Embryonic facial prominence (tissue), 1 donor: ENCODE measurements around the gene ANKS1A.

ENCODE experiments used
- DNase-seq: peaks from one replicate; pipeline ENCODE4 v3.0.0-alpha.2; 2016; ENCODE audit errors: extremely low spot score

ANKS1A gene

GRCh38 chr6:35052694-35053565 lies 163.9 kb downstream of the ANKS1A start:
- no peak for DNase-seq

DNA sequence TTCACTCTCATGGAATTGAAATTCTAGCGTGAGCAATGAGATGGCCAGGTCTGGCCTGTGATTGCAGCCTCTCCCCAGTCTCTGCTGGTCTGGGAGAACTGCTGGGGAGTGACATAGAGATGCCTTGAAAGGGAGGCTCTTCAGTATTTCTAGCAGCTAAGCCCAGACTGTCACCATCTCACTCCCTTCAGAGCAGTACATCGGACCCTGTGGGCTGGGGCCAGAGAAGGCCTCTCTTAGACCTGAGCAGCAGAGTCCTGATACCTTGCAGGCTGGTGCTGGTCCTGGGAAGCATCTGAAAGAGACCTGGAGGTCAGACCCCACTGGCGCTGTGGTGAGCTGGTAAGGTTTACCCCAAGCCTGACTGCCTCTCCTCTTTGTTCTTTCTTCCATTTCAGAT lies 164.6 kb downstream of the ANKS1A start:
- no peak for DNase-seq

- no peak for DNase-seq
Measured at GRCh38 chr6:35054106-35054742, 165.2 kb downstream of the ANKS1A start.

DNA sequence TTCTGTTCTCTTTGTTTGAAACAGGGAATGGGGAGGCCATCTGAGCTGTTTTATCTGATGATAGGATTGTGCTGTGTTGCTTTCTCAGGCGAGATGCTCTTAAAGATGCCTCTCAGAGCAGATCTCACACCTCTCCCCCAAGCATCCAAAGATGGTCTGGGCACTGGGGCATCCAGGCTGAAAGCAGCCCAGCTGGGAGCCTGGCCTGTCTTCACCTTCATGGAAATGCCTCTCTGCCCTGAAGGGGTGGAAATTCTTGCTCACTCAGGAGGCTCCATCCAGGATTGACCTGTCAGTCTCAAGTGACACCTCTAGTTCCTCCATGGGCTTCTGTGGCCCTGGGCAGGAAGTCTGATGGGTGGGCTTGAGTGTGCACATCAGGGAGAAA lies 165.7 kb downstream of the ANKS1A start:
- no peak for DNase-seq

DNA sequence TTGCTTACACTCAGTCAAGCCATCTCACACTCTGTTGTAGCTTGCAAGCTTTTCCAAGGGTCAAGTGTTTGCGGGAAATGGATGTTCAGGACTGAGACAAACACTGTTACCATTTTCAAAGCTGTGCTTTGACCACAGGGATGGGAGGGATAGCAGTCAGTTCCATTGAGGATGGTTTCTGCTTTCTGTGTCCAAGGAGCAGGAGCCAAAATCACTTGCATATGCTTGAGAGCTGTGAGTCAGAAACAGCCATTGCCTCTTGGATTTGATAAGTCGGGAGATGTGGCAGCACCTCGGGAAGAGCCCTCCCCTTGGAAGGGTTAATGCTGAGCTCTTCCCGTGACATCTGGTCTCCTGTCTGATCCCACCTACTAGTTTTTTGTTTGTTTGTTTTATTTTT lies 166.8 kb downstream of the ANKS1A start:
- no peak for DNase-seq

DNA sequence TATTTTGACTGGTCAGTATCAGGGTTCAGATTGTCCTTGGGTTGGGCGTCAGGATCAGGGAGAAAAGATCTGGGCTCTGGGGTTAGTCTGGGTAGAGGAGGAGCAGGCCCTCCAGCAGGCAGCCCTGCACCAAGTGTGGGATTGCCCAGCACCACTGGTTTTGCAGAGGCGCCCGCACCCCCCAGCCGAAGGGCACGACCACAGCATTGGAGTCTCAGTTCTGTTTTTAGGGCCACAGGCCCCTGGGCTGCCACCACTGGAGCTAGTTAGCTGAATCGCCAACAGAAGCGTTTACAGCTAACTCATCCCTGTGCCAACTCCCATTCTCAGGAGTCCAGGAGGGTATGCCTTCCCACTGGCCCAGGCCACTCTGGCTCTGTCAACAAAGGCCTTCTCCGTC lies 167.9 kb downstream of the ANKS1A start:
- DNase-seq: no peak

GRCh38 chr6:35057449-35058357 lies 168.6 kb downstream of the ANKS1A start:
- DNase-seq: no peak

- DNase-seq: no peak
Measured at GRCh38 chr6:35058358-35058675, 169.3 kb downstream of the ANKS1A start.

DNA sequence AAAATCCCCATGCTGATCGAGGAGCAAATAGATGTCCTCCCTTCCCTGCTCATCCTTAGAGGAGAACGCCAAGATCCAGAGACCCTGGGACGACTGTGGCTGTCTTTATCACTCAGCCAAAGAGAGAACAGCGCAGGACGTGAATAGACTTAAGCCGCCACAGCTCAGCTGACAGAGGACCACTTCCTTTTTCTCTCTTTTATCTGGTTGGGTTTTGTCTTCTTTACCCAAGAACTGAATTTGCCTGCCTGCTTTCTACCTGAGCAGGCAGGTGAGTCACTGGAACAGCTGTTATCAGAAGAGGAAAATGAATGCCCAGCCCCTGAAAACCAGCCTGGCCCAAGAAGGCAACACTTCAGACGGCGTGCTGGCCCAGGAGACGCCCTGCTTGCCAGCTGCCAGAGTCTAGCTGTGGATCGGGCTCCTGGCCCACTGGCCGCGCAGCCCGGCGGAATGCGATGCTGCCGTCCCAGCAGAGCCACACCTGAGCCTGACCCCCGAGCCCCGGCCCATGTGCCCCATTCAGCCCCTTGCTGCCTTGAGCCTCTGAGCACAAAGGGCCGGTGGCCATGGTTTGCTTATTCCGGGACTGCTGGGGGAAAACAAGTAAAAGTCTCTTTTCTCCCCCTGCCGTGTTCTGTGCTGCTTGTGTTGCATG lies 169.9 kb downstream of the ANKS1A start:
- DNase-seq: no peak

GRCh38 chr6:35059596-35060345 lies 170.7 kb downstream of the ANKS1A start:
- DNase-seq: no peak

GRCh38 chr6:35061102-35061615 lies 172.1 kb downstream of the ANKS1A start:
- no peak for DNase-seq

- no peak for DNase-seq
Measured at GRCh38 chr6:35061651-35062410, 172.8 kb downstream of the ANKS1A start.

GRCh38 chr6:35062676-35063574 lies 173.9 kb downstream of the ANKS1A start:
- no peak for DNase-seq

- DNase-seq: no peak
Measured at GRCh38 chr6:35063701-35064280, 174.7 kb downstream of the ANKS1A start.

DNA sequence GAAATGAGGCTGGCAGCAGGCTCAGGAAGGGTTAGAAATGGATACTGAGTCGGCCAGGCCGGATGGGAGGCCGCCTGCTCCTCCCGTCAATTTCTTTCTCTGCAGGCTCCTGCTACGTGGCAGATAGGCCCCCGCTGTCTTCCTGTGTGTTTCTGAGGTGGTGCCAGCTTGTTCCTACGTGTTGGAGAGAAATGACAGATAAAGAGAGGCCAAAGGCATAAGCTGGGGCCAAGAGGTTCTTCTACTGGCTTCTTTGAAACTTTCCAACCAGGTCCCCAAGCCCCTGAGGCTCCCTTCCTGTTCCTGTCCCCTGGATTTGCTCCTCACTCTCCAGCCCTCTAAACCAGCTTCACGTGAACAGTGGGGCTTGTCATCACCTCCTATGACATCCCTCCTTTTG lies 175.2 kb downstream of the ANKS1A start:
- DNase-seq: no peak

- no peak for DNase-seq
Measured at GRCh38 chr6:35064757-35065440, 175.8 kb downstream of the ANKS1A start.

- no peak for DNase-seq
Measured at GRCh38 chr6:35065441-35065800, 176.4 kb downstream of the ANKS1A start.

- no peak for DNase-seq
Measured at GRCh38 chr6:35065870-35066269, 176.8 kb downstream of the ANKS1A start.
